ENCODE results near the gene LARGE1.

DNA sequence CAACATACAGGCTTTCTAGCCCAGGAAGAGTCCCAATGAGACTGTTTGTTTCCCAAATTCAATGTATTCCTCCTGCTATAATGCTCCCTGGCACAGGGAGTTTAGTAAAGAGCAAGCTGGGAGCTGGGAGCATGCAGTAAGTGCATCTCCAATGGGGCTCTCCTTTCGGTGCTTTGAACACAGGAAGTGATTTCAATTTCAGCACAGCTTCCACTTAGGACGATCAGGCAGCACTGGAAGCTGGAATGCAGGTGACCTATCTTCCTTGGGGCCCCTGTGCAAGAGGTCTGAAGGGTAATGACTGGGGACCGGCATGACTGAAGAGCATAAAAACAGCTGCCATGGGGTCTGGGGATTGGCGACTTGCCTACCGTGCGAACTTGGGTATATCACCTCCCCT, 76.0 kb downstream of the LARGE1 start:
- no peak for TF ChIP-seq POLR2AphosphoS5 (IDR thresholded peaks at IDR 0.05; ENCODE audit: low read depth)
- TF ChIP-seq CTCF (IDR thresholded peaks at IDR 0.05; ENCODE audit: insufficient read depth, low read length): no peak
- TF ChIP-seq, protein P1, sequence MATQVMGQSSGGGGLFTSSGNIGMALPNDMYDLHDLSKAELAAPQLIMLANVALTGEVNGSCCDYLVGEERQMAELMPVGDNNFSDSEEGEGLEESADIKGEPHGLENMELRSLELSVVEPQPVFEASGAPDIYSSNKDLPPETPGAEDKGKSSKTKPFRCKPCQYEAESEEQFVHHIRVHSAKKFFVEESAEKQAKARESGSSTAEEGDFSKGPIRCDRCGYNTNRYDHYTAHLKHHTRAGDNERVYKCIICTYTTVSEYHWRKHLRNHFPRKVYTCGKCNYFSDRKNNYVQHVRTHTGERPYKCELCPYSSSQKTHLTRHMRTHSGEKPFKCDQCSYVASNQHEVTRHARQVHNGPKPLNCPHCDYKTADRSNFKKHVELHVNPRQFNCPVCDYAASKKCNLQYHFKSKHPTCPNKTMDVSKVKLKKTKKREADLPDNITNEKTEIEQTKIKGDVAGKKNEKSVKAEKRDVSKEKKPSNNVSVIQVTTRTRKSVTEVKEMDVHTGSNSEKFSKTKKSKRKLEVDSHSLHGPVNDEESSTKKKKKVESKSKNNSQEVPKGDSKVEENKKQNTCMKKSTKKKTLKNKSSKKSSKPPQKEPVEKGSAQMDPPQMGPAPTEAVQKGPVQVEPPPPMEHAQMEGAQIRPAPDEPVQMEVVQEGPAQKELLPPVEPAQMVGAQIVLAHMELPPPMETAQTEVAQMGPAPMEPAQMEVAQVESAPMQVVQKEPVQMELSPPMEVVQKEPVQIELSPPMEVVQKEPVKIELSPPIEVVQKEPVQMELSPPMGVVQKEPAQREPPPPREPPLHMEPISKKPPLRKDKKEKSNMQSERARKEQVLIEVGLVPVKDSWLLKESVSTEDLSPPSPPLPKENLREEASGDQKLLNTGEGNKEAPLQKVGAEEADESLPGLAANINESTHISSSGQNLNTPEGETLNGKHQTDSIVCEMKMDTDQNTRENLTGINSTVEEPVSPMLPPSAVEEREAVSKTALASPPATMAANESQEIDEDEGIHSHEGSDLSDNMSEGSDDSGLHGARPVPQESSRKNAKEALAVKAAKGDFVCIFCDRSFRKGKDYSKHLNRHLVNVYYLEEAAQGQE (IDR thresholded peaks at IDR 0.05; ENCODE audit: insufficient replicate concordance, low read depth): no peak
- no peak for TF ChIP-seq GABPA (IDR thresholded peaks at IDR 0.05; ENCODE audit: low read depth)
- no peak for TF ChIP-seq SPI1 (IDR thresholded peaks at IDR 0.05; ENCODE audit: borderline replicate concordance, low read depth)
